HG03175 (cell line): Measurements from ENCODE around the gene SELENOH.
A peak's percentile ranks its signal among the peaks of the same experiment; 100 is the strongest.

Source experiments
- ATAC-seq: cut with Tn5 transposase; IDR thresholded peaks from one replicate; pipeline ENCODE4 v1.9.1; 2021; ENCODE audit warnings: mild to moderate bottlenecking, moderate library complexity; ENCODE audit not compliant: unreplicated experiment

Gene SELENOH

DNA sequence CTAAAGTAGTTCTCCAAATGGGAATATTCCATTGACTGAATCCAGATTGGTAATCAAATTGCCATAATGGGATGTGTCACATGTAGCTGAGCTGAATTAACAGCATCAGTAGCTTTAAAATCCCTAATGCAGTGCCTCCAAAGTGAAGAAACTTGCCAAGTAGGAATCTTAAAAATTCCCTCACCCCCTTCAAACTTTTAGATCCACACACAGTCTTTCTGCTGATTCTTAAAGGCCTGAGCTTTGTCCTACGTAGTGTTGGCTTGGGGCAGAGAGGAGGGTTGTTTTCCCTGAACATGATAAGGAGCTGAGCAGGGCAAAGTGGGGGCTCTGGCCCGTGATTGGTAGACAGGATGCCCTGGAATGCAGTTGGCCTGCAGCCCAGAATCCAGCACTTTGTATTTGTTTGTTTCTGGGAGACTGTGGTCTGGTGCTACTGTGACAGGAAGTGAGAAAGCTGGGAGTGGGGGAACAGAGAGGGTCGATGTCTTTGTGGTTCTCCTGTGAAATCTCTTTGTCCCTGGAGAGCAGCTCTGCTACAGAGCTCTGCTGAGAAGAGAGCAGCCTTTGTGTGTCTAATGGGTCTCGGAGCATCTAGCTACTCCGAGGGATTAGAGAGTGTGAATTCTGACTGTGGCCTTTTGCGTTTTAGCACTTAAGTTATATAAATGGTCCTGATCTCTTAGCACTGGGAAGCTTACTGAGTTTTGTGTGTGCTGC lies 37.2 kb downstream of the SELENOH start:
- ATAC-seq = no peak

DNA sequence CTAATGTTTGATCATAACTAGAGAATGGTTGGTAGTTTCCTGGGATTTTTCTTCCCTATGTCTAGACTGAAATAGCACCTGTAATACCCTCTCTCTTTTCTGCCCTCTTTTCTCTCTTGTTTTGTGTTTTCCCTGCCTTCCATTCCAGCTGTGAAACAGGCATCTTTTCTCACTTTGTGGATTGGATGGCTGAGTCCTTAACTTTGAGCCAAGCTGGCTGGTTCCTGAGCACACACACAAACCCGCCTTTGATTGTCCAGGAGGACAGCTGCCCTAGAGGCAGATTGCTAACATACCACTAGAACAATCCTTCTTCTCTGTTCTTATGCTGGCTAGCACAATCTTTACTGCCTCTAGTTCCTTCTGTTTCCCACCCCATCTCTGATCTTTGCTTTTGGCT lies 38.0 kb downstream of the SELENOH start:
- no peak for ATAC-seq

GRCh38 chr11:57781529-57781943 lies 40.2 kb downstream of the SELENOH start:
- no peak for ATAC-seq

DNA sequence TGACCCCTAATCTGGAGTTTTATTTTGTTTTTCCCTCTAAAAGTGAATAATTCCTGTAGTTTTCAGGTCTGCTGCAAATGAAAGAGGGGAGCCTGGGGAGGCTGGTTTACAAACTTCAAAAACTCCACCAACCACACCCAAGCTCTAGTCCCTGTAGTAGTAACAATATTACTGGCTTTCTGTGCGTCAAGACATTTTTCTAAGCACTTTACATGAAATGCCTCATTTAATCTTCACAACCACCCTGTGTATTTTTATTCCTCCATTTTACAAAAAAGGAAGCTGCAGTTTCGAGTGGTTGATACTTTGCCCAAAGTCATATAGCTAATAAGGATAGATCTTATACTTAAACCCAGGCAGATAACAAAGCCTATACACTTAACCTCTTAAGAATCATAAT lies 43.8 kb downstream of the SELENOH start:
- no peak for ATAC-seq

- no peak for ATAC-seq
Observed at GRCh38 chr11:57786436-57786835, 45.1 kb downstream of the SELENOH start.

DNA sequence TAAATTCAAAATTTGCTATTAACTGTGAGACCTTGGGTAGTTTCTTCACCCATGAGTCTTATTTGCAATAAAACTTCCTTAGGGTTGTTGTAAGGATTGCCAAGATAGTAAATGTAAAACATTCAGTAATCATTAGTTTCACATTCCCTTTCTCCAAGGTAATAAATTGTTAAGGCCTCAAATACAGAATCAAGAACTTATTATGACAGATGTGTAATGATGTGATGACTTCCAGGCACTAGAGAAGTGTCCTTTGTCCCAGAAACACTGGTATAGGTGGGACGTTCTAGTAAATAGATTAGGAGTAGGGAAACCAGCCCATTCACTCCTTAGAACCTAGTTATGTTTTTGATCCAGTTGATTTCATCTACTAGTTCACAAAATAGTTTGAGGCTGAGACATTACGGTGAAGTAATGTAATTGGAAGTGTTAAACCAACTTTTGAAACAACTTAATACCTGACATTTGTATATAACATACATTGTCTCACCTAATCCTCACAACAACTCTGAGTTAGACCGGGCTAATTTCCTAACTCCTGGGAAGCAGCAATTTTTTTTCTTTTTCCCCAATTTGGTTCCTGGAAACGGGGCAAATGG lies 45.8 kb downstream of the SELENOH start:
- ATAC-seq = no peak

GRCh38 chr11:57787920-57788702 lies 46.8 kb downstream of the SELENOH start:
- no peak for ATAC-seq

DNA sequence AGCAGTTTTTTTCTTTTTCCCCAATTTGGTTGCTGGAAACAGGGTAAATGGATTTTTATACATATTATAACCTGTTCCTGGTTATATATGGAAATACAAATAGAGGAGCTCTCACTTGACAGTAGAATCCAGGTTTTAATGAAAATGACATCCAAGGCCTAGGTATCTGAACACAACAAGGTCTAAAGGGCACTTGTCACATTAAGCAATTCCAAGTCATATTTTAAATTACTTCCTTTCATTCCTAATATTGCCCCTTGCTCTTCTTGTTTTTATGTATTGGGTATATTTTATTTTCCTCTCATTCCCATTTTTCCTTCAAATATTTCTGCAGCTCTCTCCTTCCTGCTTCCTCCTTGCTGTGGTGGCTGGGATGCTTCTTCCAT lies 47.4 kb downstream of the SELENOH start:
- no peak for ATAC-seq

DNA sequence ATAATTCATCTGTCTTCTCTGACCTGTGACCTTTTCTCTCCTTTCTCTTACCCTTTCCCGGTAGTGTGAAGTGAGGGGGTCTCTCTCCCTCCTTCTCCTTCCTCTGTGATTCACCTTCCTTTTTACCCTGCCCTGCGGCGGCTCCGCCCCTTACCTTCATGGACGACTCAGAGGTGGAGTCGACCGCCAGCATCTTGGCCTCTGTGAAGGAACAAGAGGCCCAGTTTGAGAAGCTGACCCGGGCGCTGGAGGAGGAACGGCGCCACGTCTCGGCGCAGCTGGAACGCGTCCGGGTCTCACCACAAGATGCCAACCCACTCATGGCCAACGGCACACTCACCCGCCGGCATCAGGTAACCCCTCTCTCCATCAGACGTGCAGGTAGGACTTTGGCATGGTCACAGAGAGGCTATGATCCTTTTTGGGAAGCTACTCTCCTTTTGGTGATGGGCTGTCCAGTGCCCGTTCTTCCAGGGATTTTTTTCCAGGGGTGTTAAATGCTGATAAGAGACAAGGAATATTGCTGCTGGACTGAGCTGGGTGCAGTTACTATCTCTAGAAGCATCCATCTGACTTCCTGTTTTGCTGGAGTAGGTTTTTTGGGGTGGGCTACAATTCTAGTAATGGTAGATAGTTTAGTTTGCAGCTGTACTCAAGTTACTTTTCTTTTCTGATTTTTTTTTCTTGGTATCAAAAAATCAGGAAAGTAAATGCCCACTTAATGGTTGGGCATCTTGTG lies 50.2 kb downstream of the SELENOH start:
- no peak for ATAC-seq

DNA sequence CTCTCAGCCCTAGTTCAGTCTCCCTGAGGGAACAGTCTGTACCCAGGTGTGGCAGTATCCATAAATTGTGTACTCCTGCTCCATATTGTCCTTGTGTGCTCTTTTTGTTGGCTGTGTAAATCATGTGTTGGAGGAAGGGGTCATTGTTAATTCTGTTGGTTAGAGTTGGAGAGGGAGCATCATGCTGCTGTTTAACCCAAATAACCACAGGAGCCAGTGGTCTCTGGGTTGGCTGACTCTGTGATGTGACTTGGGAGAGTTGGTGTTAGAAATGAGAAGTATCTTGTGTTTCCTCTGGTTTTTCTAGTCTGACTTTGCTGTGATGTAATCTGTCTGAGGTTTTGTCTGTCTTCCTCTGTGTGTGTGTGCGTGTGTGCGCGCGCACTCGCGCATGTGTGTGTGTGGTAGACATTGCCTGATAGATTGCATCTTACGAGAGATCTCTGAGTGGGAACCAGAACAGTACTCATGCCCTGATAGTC lies 50.8 kb downstream of the SELENOH start:
- ATAC-seq = peak; percentile 93

GRCh38 chr11:57792870-57793269 lies 51.6 kb downstream of the SELENOH start:
- no peak for ATAC-seq
